SK-N-MC (cell line): ENCODE results near the gene CNNM1.

Experiments used
- EZH2 ChIP-seq: fragments of 200-600 bp; sonication (generic); IDR thresholded peaks from one replicate; pipeline ENCODE4 v1.6.1; 2017; ENCODE audit warnings: antibody characterized with exemption
- POLR2AphosphoS5 ChIP-seq: IDR thresholded peaks from 2 replicates; pipeline ENCODE4 v1.6.1; 2012; ENCODE audit warnings: mild to moderate bottlenecking, low read depth, low read length, borderline replicate concordance

DNA sequence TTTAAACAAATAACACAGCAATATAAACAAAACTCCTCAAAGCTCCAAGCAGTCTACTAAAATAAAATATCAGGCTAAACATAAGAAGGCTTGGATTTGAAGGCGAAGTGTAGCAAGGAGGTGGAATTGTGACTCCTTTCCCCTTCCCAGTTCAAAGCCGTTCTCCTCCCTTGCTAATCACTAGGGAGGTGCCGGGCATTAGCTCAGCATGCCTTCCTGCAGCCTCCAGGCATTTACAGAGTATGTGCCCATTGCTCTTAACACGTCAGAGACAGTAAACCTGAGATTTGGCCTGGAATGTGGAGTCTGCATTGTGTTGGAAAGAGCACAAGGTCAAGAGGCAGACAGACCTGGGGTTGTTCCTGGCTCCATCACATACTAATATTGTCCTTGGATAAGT, 15.6 kb downstream of the CNNM1 start:
- TF ChIP-seq POLR2AphosphoS5 = no peak
- TF ChIP-seq EZH2 = no peak
